KOPT-K1 (cell line): ENCODE data around the gene SLC18A3.

Experiments used
- H3K27ac ChIP-seq: fragments of 200-600 bp; sonication (generic); 2 replicates; pipeline ENCODE4 v1.5.1; 2016; ENCODE audit warnings: antibody characterized with exemption, mild to moderate bottlenecking, low read depth, low read length; ENCODE audit not compliant: poor library complexity, severe bottlenecking
- H3K36me3 ChIP-seq: fragments of 200-600 bp; sonication (generic); 2 replicates; pipeline ENCODE4 v1.5.1; 2017; ENCODE audit warnings: antibody characterized with exemption, mild to moderate bottlenecking, low read length, moderate library complexity; ENCODE audit not compliant: insufficient read depth
- H3K9me3 ChIP-seq: fragments of 200-600 bp; sonication (generic); 2 replicates; pipeline ENCODE4 v1.5.1; 2017; ENCODE audit warnings: antibody characterized with exemption, low read length, mild to moderate bottlenecking; ENCODE audit not compliant: insufficient read depth, poor library complexity, severe bottlenecking

SLC18A3 gene

GRCh38 chr10:49645871-49646870 is 36.1 kb downstream of the SLC18A3 start:
- Histone ChIP-seq H3K9me3 (no peaks in the 10 kb centered on the region), H3K27ac (peak overlapping the region; percentile 100), H3K36me3 (no peaks in the 10 kb centered on the region)

GRCh38 chr10:49647554-49647953 is 37.4 kb downstream of the SLC18A3 start:
- H3K9me3 ChIP-seq: no peaks in the 10 kb centered on the region
- H3K27ac ChIP-seq: peak overlapping the region; percentile 100
- H3K36me3 ChIP-seq: no peaks in the 10 kb centered on the region

GRCh38 chr10:49647985-49648795 is 38.1 kb downstream of the SLC18A3 start:
- H3K9me3 ChIP-seq: no peaks in the 10 kb centered on the region

GRCh38 chr10:49649294-49649693 is 39.2 kb downstream of the SLC18A3 start:
- H3K9me3 ChIP-seq: no peaks in the 10 kb centered on the region
- peak overlapping the region; percentile 100 for H3K27ac ChIP-seq

More at GRCh38 chr10:49647985-49648795, 38.1 kb downstream of the SLC18A3 start:
- Histone ChIP-seq H3K27ac (peak overlapping the region; percentile 100), H3K36me3 (no peaks in the 10 kb centered on the region)

GRCh38 chr10:49649936-49650723 is 40.0 kb downstream of the SLC18A3 start:
- H3K36me3 ChIP-seq: peaks cover 2% of the 10 kb centered on the region
- no peaks in the 10 kb centered on the region for H3K9me3 ChIP-seq
- H3K27ac ChIP-seq: peak overlapping the region; percentile 100

More at GRCh38 chr10:49649294-49649693, 39.2 kb downstream of the SLC18A3 start:
- no peaks in the 10 kb centered on the region for H3K36me3 ChIP-seq

DNA sequence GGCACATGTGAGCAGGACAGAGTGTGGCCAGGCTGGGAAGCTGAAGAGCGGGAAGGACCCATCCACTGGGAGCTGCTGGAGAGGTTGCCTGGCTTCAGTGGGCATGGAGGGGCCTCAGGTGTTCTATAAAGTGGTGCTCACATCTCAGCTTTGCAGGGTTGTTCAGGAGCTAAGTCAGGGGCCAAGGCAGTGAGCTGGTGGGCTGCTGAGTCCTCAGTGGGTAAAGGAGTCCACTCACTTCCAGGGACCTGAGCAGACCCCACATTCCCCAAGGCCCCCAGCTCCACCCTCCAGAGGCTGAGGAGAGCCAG is 40.6 kb downstream of the SLC18A3 start:
- H3K27ac ChIP-seq: peak overlapping the region; percentile 100

GRCh38 chr10:49651039-49651835 is 41.1 kb downstream of the SLC18A3 start:
- Histone ChIP-seq H3K27ac (peak overlapping the region; percentile 100), H3K36me3 (peaks cover 14% of the 10 kb centered on the region), H3K9me3 (no peaks in the 10 kb centered on the region)

More for the DNA sequence above, 40.6 kb downstream of the SLC18A3 start:
- Histone ChIP-seq H3K9me3 (no peaks in the 10 kb centered on the region), H3K36me3 (peaks cover 8% of the 10 kb centered on the region)

DNA sequence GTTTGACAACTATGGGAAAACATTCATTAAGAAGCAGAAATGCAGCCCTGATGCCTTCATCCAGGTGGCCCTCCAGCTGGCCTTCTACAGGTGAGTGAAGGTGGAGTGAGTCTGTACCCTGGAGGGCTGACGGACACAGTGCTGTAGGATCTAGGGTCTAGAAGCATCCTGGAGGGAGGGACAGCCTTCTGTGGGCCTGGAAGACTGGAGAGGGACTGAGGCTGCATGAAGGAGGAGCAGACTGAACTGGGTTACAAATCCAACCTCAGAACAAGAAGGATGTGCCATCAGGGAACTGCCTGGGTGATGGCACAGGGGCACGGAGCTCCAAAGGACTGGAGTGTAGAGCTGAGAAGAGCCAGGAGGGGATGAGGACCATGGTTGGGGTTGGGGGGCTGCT is 41.8 kb downstream of the SLC18A3 start:
- H3K27ac ChIP-seq: peak overlapping the region; percentile 100
- no peaks in the 10 kb centered on the region for H3K9me3 ChIP-seq
- peaks cover 20% of the 10 kb centered on the region for H3K36me3 ChIP-seq

- peaks cover 27% of the 10 kb centered on the region for H3K36me3 ChIP-seq
- peak overlapping the region; percentile 100 for H3K27ac ChIP-seq
- H3K9me3 ChIP-seq: peaks cover 2% of the 10 kb centered on the region
Measured at GRCh38 chr10:49652421-49653272, 42.5 kb downstream of the SLC18A3 start.

GRCh38 chr10:49653273-49653929 is 43.3 kb downstream of the SLC18A3 start:
- peaks cover 9% of the 10 kb centered on the region for H3K9me3 ChIP-seq
- peaks cover 29% of the 10 kb centered on the region for H3K36me3 ChIP-seq
- H3K27ac ChIP-seq: peak overlapping the region; percentile 100

GRCh38 chr10:49654036-49654693 is 44.1 kb downstream of the SLC18A3 start:
- H3K27ac ChIP-seq: peak overlapping the region; percentile 100
- H3K9me3 ChIP-seq: peaks cover 17% of the 10 kb centered on the region
- peaks cover 29% of the 10 kb centered on the region for H3K36me3 ChIP-seq

DNA sequence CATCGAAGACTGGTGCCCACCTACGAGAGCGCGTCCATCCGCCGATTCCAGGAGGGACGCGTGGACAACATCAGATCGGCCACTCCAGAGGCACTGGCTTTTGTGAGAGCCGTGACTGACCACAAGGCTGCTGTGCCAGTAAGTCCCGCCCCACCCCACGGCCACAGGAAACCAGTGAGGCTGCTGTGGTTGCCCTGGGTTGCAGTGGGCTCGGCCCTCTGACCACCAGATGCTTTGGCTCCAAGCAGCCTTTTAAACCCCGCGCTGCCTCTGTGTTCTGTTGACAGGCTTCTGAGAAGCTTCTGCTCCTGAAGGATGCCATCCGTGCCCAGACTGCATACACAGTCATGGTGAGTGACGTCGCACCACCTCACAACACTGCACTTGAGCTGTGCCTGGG is 45.0 kb downstream of the SLC18A3 start:
- Histone ChIP-seq H3K27ac (no peak overlapping the region), H3K36me3 (peaks cover 29% of the 10 kb centered on the region), H3K9me3 (peaks cover 25% of the 10 kb centered on the region)
